Urinary bladder (tissue), 4 donors: ENCODE data around the gene TMEM143. TPM values are rescaled to one million over a fixed set of nuclear protein-coding genes. Genes with fewer than 3 reads are reported as not detected.
"Not testable (repeated sequence)": the region's sequence is repeated elsewhere in the genome, so short reads cannot be mapped to it uniquely, and the experiment has no call there.

Experiments used
- DNase-seq: peaks from one replicate; pipeline ENCODE4 v3.0.0-alpha.2; 2015; ENCODE audit errors: extremely low spot score
- H3K27ac ChIP-seq: one replicate; pipeline ENCODE4 v1.5.1; 2013; ENCODE audit warnings: low read depth, mild to moderate bottlenecking, moderate library complexity
- H3K36me3 ChIP-seq: one replicate; pipeline ENCODE4 v1.6.1; 2013; ENCODE audit warnings: mild to moderate bottlenecking, moderate library complexity; ENCODE audit not compliant: insufficient read depth
- H3K4me1 ChIP-seq: one replicate; pipeline ENCODE4 v1.6.1; 2013; ENCODE audit warnings: mild to moderate bottlenecking, moderate library complexity; ENCODE audit not compliant: insufficient read depth
- H3K4me3 ChIP-seq: one replicate; pipeline ENCODE4 v1.5.1; 2013; ENCODE audit warnings: low read depth, low read length
- WGBS: extraction: QIAGEN DNeasy Blood & Tissue Kit; methylation state at CpG from one replicate; pipeline ENCODE4 v1.1.7; 2013; 5-methylcytosine and 5-hydroxymethylcytosine counted together
- polyA plus RNA-seq: library from polyadenylated mRNA; stranded (reverse); fragments of 200-250 nt; gene quantifications from one replicate; pipeline ENCODE4 v1.2.3, GENCODE V29; 2013
- total RNA-seq: library from RNA; depleted of rRNA; stranded (reverse); fragments of >200 nt; gene quantifications from one replicate; pipeline ENCODE4 v1.2.3, GENCODE V29; 2014
- donor health status: healthy with polysubstance abuse.
- donor health status: healthy.

The TMEM143 gene
- total and polyA plus RNA-seq, 2 donors: 4.3 to 10.2 TPM

DNA sequence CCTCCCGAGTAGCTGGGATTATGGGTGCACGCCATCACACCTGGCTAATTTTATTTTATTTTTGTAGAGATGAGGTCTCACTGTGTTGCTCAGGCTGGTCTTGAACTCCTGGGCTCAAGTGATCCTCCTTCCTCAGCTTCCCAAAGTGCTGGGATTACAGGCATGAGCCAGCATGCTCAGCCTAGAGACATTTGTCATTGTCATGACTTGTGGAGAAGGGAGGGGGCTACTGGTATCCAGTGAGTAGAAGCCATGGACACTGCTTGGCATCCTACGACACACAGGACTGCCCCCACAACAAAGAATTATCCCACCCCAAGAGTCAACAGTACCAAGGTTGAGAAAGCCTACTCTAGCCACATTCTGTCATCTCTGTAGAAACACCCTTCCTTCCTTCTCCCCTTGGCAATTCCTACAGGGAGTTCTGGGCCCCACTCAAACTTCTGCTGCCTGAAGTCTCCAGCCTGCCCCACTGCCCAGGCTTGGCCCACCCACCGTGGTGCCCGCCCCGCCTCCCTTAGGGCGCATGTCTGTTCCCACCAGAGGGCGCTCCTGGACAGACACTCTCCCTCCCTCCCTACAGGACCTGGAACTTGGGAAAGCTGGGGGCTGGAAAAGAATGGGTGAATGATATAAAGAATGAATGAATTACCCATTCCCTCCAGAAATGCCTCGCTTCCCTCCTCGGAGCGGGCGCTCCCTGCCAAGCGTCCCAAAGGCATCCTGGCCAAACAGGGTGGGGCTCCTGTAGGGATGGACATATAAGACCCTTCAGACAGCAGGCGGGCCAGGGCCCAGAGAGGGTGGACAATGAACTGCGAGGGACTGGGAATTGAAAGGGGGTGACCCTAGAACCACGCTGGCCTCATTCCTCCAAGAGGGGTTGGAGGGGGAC is 43.8 kb downstream of the TMEM143 start:
- 45% methylated on average over 16 of the region's 16 CpGs for WGBS
- Histone ChIP-seq H3K4me1 (no peaks in the 10 kb centered on the region), H3K36me3 (no peaks in the 10 kb centered on the region), H3K27ac (no peak overlapping the region), H3K4me3 (no peak overlapping the region)
- no peak for DNase-seq

DNA sequence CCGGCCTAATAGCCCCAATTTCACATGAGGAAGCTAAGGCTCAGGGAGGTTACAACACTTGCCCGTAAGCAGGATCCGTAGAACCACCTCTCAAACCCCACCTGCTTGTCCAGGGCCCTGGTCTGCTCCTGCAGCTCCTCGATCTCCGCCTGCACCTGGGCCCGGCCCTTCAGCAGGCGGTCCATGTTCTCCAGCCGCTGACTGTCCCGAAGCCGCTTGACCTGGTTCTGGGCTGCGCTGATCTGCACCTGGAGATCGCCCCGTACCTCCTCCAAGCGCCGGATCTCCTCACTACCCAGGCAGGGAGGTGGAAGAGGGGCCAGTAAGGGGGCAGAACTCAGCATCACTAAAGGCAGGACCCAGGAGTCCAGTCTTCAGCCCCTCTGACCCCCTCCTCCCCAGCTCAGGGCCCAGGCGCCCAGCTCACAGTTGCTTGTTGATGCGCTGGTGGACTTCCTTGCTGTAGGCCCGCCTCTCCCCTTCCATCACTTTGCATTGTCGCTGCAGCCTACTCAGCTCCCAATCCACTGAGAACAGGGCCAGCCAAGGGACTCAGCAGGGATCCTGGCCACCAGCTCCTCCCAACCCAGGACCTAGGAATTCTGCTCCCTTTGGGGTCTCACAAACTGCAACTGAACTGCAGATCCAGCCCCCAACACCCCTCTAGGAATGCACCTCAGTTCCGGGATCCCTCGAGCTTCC is 45.3 kb downstream of the TMEM143 start:
- no peaks in the 10 kb centered on the region for H3K4me1 ChIP-seq
- H3K36me3 ChIP-seq: no peaks in the 10 kb centered on the region
- DNase-seq: no peak
- H3K4me3 ChIP-seq: no peak overlapping the region
- 96% methylated on average over 21 of the region's 21 CpGs for WGBS
- no peak overlapping the region for H3K27ac ChIP-seq

DNA sequence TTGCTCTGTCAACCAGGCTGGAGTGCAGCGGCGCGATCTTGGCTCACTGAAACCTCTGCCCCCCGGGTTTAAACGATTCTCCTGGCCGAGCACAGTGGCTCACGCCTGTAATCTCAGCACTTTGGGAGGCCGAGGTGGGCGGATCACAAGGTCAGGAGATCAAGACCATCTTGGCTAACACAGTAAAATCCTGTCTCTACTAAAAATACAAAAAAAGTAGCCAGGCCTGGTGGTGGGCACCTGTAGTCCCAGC is 46.1 kb downstream of the TMEM143 start:
- H3K27ac ChIP-seq, DNase-seq: not testable (repeated sequence)
- WGBS: 38% methylated on average over 9 of the region's 9 CpGs

GRCh38 chr19:48315712-48316111 is 48.0 kb downstream of the TMEM143 start:
- WGBS: 73% methylated on average over 7 of the region's 7 CpGs
- Histone ChIP-seq H3K36me3 (no peaks in the 10 kb centered on the region), H3K4me1 (no peaks in the 10 kb centered on the region), H3K27ac (no peak overlapping the region), H3K4me3 (no peak overlapping the region)
- no peak for DNase-seq

More for the DNA sequence above, 46.1 kb downstream of the TMEM143 start:
- H3K4me1 ChIP-seq, H3K4me3 ChIP-seq, H3K36me3 ChIP-seq: not testable (repeated sequence)

GRCh38 chr19:48311384-48311783 is 52.4 kb downstream of the TMEM143 start:
- H3K4me1 ChIP-seq: no peaks in the 10 kb centered on the region
- no peak for DNase-seq
- 96% methylated on average over 11 of the region's 11 CpGs for WGBS
- H3K36me3 ChIP-seq: no peaks in the 10 kb centered on the region
- H3K4me3 ChIP-seq: no peak overlapping the region
- H3K27ac ChIP-seq: no peak overlapping the region

GRCh38 chr19:48310227-48310626 is 53.5 kb downstream of the TMEM143 start:
- Histone ChIP-seq H3K27ac (no peak overlapping the region), H3K4me1 (no peaks in the 10 kb centered on the region), H3K4me3 (no peak overlapping the region), H3K36me3 (no peaks in the 10 kb centered on the region)
- 52% methylated on average over 7 of the region's 7 CpGs for WGBS
- no peak for DNase-seq

DNA sequence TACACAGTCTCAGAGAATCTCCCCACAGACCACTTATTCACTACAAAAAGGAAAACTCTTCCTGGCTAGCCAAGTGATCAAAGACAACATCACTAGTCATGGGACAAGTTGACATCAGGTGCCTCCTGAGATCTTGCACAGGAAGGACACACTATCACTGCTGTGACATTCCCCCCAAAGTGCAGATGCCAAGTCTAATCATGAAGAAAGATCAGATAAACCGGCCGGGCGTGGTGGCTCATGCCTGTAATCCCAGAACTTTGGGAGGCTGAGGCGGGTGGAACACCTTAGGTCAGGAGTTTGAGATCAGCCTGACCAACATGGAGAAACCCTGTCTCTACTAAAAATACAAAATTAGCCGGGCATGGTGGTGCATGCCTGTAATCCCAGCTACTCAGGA is 54.0 kb downstream of the TMEM143 start:
- not testable (repeated sequence) for DNase-seq

GRCh38 chr19:48308631-48309586 is 54.8 kb downstream of the TMEM143 start:
- no peaks in the 10 kb centered on the region for H3K4me1 ChIP-seq
- DNase-seq: no peak
- H3K4me3 ChIP-seq: no peak overlapping the region
- 46% methylated on average over 22 of the region's 22 CpGs for WGBS
- no peaks in the 10 kb centered on the region for H3K36me3 ChIP-seq
- H3K27ac ChIP-seq: no peak overlapping the region

More for the DNA sequence above, 54.0 kb downstream of the TMEM143 start:
- not testable (repeated sequence) for H3K27ac ChIP-seq, H3K4me3 ChIP-seq, H3K4me1 ChIP-seq, H3K36me3 ChIP-seq
- WGBS: 74% methylated on average over 5 of the region's 5 CpGs

- WGBS: 88% methylated on average over 19 of the region's 19 CpGs
- Histone ChIP-seq H3K4me1 (no peaks in the 10 kb centered on the region), H3K27ac (no peak overlapping the region), H3K36me3 (no peaks in the 10 kb centered on the region), H3K4me3 (no peak overlapping the region)
- no peak for DNase-seq
Observed at GRCh38 chr19:48303866-48304265, 59.9 kb downstream of the TMEM143 start.

GRCh38 chr19:48303367-48303766 is 60.4 kb downstream of the TMEM143 start:
- no peaks in the 10 kb centered on the region for H3K4me1 ChIP-seq
- H3K36me3 ChIP-seq: no peaks in the 10 kb centered on the region
- no peak for DNase-seq
- H3K27ac ChIP-seq: no peak overlapping the region
- no peak overlapping the region for H3K4me3 ChIP-seq
- WGBS: 89% methylated on average over 13 of the region's 13 CpGs

- Histone ChIP-seq H3K4me3 (no peak overlapping the region), H3K4me1 (no peaks in the 10 kb centered on the region), H3K36me3 (no peaks in the 10 kb centered on the region), H3K27ac (no peak overlapping the region)
- WGBS: 91% methylated on average over 12 of the region's 12 CpGs
- no peak for DNase-seq
Observed at GRCh38 chr19:48302600-48302959, 61.2 kb downstream of the TMEM143 start.

- no peak overlapping the region for H3K27ac ChIP-seq
- DNase-seq: no peak
- no peaks in the 10 kb centered on the region for H3K4me1 ChIP-seq
- no peak overlapping the region for H3K4me3 ChIP-seq
- 88% methylated on average over 1 of the region's 1 CpG for WGBS
- H3K36me3 ChIP-seq: no peaks in the 10 kb centered on the region
Observed at GRCh38 chr19:48301886-48302599, 61.7 kb downstream of the TMEM143 start.

DNA sequence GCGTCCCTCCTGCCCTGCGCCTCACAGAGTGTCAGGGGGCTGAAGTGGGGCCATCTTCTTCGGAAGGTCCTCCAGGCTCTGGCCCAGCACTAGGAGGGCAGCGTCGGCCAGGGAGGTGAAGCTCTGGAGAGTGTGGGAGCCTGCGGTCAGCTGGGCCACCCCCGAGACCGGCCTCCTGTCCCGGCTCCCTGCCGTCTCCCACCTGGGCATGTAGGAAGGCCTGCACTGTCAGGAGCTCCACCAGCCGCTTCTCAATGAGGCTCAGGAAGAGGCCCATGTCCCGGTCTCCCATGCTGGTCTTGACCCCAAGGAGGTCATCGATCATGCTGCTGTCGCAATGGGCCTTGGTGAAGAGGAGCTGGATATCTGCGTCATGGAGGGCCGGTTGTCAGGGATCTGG is 65.8 kb downstream of the TMEM143 start:
- no peaks in the 10 kb centered on the region for H3K36me3 ChIP-seq
- no peak for DNase-seq
- H3K4me1 ChIP-seq: no peaks in the 10 kb centered on the region
- no peak overlapping the region for H3K4me3 ChIP-seq
- WGBS: 91% methylated on average over 16 of the region's 16 CpGs
- H3K27ac ChIP-seq: no peak overlapping the region
